ENCODE data around the gene ENTHD1. TPM values are rescaled to one million over a fixed set of nuclear protein-coding genes. Genes with fewer than 3 reads are reported as not detected.

The ENTHD1 gene
- total RNA-seq, 1 donor from 2014 or later, result not detected

- no peak overlapping the region for H3K4me3 ChIP-seq (ENCODE audit: low read depth, low read length)
- no peak for TF ChIP-seq CTCF (IDR thresholded peaks at IDR 0.05; ENCODE audit: insufficient read depth, low read length, severe bottlenecking)
- no peaks in the 10 kb centered on the region for H3K36me3 ChIP-seq (ENCODE audit: control insufficient read depth, insufficient read depth, low read length)
- DNase-seq (ENCODE audit: low read depth), result no peak
- FAIRE-seq, result peak; percentile 18
- H3K27me3 ChIP-seq (ENCODE audit: control insufficient read depth, insufficient read depth, low read length), result peaks cover 9% of the 10 kb centered on the region
These were observed 171.6 kb downstream of the ENTHD1 start for GRCh38 chr22:39722032-39722325.

- Histone ChIP-seq H3K36me3 (ENCODE audit: control insufficient read depth, insufficient read depth, low read length) (no peaks in the 10 kb centered on the region), H3K27me3 (ENCODE audit: control insufficient read depth, insufficient read depth, low read length) (peaks cover 9% of the 10 kb centered on the region), H3K4me3 (ENCODE audit: low read depth, low read length) (no peak overlapping the region)
- TF ChIP-seq CTCF (IDR thresholded peaks at IDR 0.05; ENCODE audit: insufficient read depth, low read length, severe bottlenecking), result no peak
- DNase-seq (ENCODE audit: low read depth) (no peak), FAIRE-seq (no peak)
These were observed 172.1 kb downstream of the ENTHD1 start for GRCh38 chr22:39721206-39722031.

- DNase-seq (ENCODE audit: low read depth), result no peak
- H3K27me3 ChIP-seq (ENCODE audit: control insufficient read depth, insufficient read depth, low read length), result peaks cover 5% of the 10 kb centered on the region
- H3K36me3 ChIP-seq (ENCODE audit: control insufficient read depth, insufficient read depth, low read length), result no peaks in the 10 kb centered on the region
- no peak overlapping the region for H3K4me3 ChIP-seq (ENCODE audit: low read depth, low read length)
- TF ChIP-seq CTCF (IDR thresholded peaks at IDR 0.05; ENCODE audit: insufficient read depth, low read length, severe bottlenecking), result no peak
- FAIRE-seq, result no peak
These were observed 173.8 kb downstream of the ENTHD1 start for GRCh38 chr22:39719559-39720450.

GRCh38 chr22:39718921-39719475 lies 174.6 kb downstream of the ENTHD1 start:
- peaks cover 5% of the 10 kb centered on the region for H3K27me3 ChIP-seq (ENCODE audit: control insufficient read depth, insufficient read depth, low read length)
- DNase-seq (ENCODE audit: low read depth) (no peak), FAIRE-seq (no peak)

GRCh38 chr22:39718206-39718605 lies 175.4 kb downstream of the ENTHD1 start:
- Histone ChIP-seq H3K4me3 (ENCODE audit: low read depth, low read length) (no peak overlapping the region), H3K27me3 (ENCODE audit: control insufficient read depth, insufficient read depth, low read length) (peaks cover 5% of the 10 kb centered on the region), H3K36me3 (ENCODE audit: control insufficient read depth, insufficient read depth, low read length) (no peaks in the 10 kb centered on the region)
- FAIRE-seq (no peak), DNase-seq (ENCODE audit: low read depth) (no peak)
- no peak for TF ChIP-seq CTCF (IDR thresholded peaks at IDR 0.05; ENCODE audit: insufficient read depth, low read length, severe bottlenecking)

More at GRCh38 chr22:39718921-39719475, 174.6 kb downstream of the ENTHD1 start:
- Histone ChIP-seq H3K36me3 (ENCODE audit: control insufficient read depth, insufficient read depth, low read length) (no peaks in the 10 kb centered on the region), H3K4me3 (ENCODE audit: low read depth, low read length) (no peak overlapping the region)
- no peak for TF ChIP-seq CTCF (IDR thresholded peaks at IDR 0.05; ENCODE audit: insufficient read depth, low read length, severe bottlenecking)
